Neuronal stem cell (in vitro differentiated cells): ENCODE results near the gene RAB3C.

Source experiments
- DNase-seq: peaks from one replicate; pipeline ENCODE4 v3.0.0-alpha.2; 2013; ENCODE audit warnings: low spot score
- H2AFZ ChIP-seq: one replicate; pipeline ENCODE4 v1.6.1; 2013; ENCODE audit warnings: mild to moderate bottlenecking, low read length, inconsistent platforms
- H2AK5ac ChIP-seq: 2 replicates; pipeline ENCODE4 v1.6.1; 2013; ENCODE audit warnings: low read depth, mild to moderate bottlenecking, inconsistent platforms, low read length, moderate library complexity, mixed read lengths
- H2BK120ac ChIP-seq: 2 replicates; pipeline ENCODE4 v1.6.1; 2013; ENCODE audit warnings: low read depth, mild to moderate bottlenecking, inconsistent platforms, low read length, moderate library complexity, mixed read lengths
- H2BK12ac ChIP-seq: one replicate; pipeline ENCODE4 v1.6.1; 2013; ENCODE audit warnings: low read length, inconsistent platforms
- H2BK15ac ChIP-seq: 2 replicates; pipeline ENCODE4 v1.6.1; 2013; ENCODE audit warnings: mild to moderate bottlenecking, low read length, inconsistent platforms, mixed read lengths
- H2BK5ac ChIP-seq: one replicate; pipeline ENCODE4 v1.6.1; 2013; ENCODE audit warnings: inconsistent platforms, mild to moderate bottlenecking, low read length, moderate library complexity
- H3K14ac ChIP-seq: one replicate; pipeline ENCODE4 v1.6.1; 2013; ENCODE audit warnings: low read length, inconsistent platforms
- H3K18ac ChIP-seq: 2 replicates; pipeline ENCODE4 v1.6.1; 2013; ENCODE audit warnings: low read length, inconsistent platforms
- H3K23ac ChIP-seq: 2 replicates; pipeline ENCODE4 v1.6.1; 2013; ENCODE audit warnings: low read depth, mild to moderate bottlenecking, mixed read lengths, low read length, inconsistent platforms; ENCODE audit not compliant: poor library complexity
- H3K27ac ChIP-seq: replicated peaks from 3 replicates; pipeline ENCODE4 v1.5.1; 2013; ENCODE audit warnings: low read length, inconsistent platforms
- H3K27me3 ChIP-seq, 3 experiments: 2 replicates each; pipeline ENCODE4 v1.6.1; 2013; ENCODE audit warnings: low read length in 3 of 3, mild to moderate bottlenecking in 2 of 3, inconsistent platforms in 1 of 3, low read depth in 1 of 3, mixed read lengths in 1 of 3, moderate library complexity in 1 of 3; ENCODE audit not compliant: control insufficient read depth in 3 of 3, insufficient read depth in 3 of 3
- H3K36me3 ChIP-seq, 2 donors: replicated peaks in 1 of 2; 2 replicates each; pipeline ENCODE4 v1.6.1; 2013; ENCODE audit warnings: low read length in 2 of 2; ENCODE audit not compliant: control insufficient read depth in 2 of 2, insufficient read depth in 2 of 2
- H3K4ac ChIP-seq: 2 replicates; pipeline ENCODE4 v1.6.1; 2013; ENCODE audit warnings: inconsistent platforms, mild to moderate bottlenecking, low read length, moderate library complexity
- H3K4me1 ChIP-seq, 2 donors: 1 replicate in 1 of 2; 2 replicates in 1 of 2; pipeline ENCODE4 v1.6.1; 2013; ENCODE audit warnings: low read length in 2 of 2, low read depth in 1 of 2; ENCODE audit not compliant: control insufficient read depth in 2 of 2, insufficient read depth in 1 of 2
- H3K4me2 ChIP-seq: one replicate; pipeline ENCODE4 v1.6.1; 2013; ENCODE audit warnings: mild to moderate bottlenecking, low read length, inconsistent platforms; ENCODE audit not compliant: insufficient read depth, poor library complexity, severe bottlenecking
- H3K4me3 ChIP-seq, 2 donors: 2 replicates each; pipeline ENCODE4 v1.5.1; 2013; ENCODE audit warnings: low read length in 2 of 2, mild to moderate bottlenecking in 2 of 2, inconsistent platforms in 1 of 2, moderate library complexity in 1 of 2
- H3K79me1 ChIP-seq: one replicate; pipeline ENCODE4 v1.6.1; 2013; ENCODE audit warnings: low read depth, mild to moderate bottlenecking, inconsistent platforms, low read length, moderate library complexity
- H3K9ac ChIP-seq: one replicate; pipeline ENCODE4 v1.6.1; 2013; ENCODE audit warnings: mild to moderate bottlenecking, low read depth, low read length, inconsistent platforms; ENCODE audit not compliant: poor library complexity
- H3K9me3 ChIP-seq, 2 donors: replicated peaks in 1 of 2; 2 replicates each; pipeline versions ENCODE3 to v1.6.1; 2013; ENCODE audit warnings: low read length in 2 of 2, mild to moderate bottlenecking in 2 of 2, inconsistent platforms in 1 of 2, low read depth in 1 of 2, mixed read lengths in 1 of 2, moderate library complexity in 1 of 2; ENCODE audit not compliant: control insufficient read depth in 2 of 2, insufficient read depth in 1 of 2
- H4K8ac ChIP-seq: one replicate; pipeline ENCODE4 v1.6.1; 2013; ENCODE audit warnings: low read depth, mild to moderate bottlenecking, inconsistent platforms, low read length, moderate library complexity
- H4K91ac ChIP-seq: one replicate; pipeline ENCODE4 v1.6.1; 2013; ENCODE audit warnings: low read length, low read depth, mild to moderate bottlenecking, inconsistent platforms; ENCODE audit not compliant: poor library complexity
- WGBS, 2 donors: extraction: QIAGEN DNeasy Blood & Tissue Kit; methylation state at CpG; one replicate each; pipeline ENCODE4 v1.1.7; 2013; ENCODE audit warnings: missing lambda C conversion rate in 2 of 2, mixed read lengths in 1 of 2; ENCODE audit not compliant: insufficient read length in 2 of 2, insufficient replicate concordance in 1 of 2; ENCODE audit errors: extremely low coverage in 2 of 2; 5-methylcytosine and 5-hydroxymethylcytosine counted together

RAB3C gene

DNA sequence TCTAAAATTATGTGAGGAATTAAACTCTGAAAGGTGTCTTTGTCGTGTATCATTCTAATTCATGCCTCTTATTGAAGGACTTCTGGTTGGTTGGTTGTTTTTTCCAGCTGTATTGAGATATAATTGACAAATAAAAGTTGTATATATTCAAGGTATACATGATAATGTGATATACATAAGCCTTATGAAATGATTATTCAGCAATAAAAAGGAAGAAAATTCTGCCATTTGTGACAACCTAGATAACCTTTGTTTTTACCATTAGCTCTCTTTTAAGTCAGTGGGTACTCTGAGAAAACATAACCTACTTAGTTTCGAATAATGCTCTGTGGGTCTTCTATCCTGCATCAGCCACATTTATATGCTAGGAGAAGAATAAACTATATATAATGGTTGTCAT is 89.6 kb downstream of the RAB3C start:
- no peak overlapping the region for H3K18ac ChIP-seq
- H3K27ac ChIP-seq, result no peak overlapping the region

DNA sequence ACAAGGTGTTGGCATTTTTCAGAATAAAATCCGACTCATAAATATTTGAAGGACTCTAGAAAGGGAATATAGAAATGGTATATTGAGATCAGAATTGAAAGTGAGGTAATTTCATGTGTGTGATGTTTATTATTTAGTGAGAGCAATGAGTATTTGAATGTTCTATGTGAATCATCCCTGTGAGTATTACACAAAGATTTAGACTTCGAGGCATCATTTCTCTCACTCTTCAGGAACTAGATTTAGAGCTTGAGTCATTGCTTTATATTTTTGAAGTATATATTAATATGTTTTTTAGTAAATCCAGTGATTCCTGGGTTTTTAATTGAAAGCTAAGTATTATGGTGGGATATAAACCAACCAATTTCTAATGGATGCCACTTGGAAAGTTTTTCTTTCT is 91.2 kb downstream of the RAB3C start:
- Histone ChIP-seq H2AK5ac (no peak overlapping the region), H3K4me3 (no peak overlapping the region), H3K4me1 (no peaks in the 10 kb centered on the region), H3K9ac (no peak overlapping the region), H3K79me1 (no peaks in the 10 kb centered on the region), H3K18ac (no peak overlapping the region), H3K36me3 (no peaks in the 10 kb centered on the region), H3K14ac (no peak overlapping the region), H3K27me3 (no peaks in the 10 kb centered on the region), H4K91ac (no peak overlapping the region), H2BK5ac (no peak overlapping the region), H2BK12ac (no peak overlapping the region), H3K23ac (no peak overlapping the region), H2BK120ac (no peak overlapping the region), H2BK15ac (no peak overlapping the region), H3K4me2 (no peak overlapping the region), H4K8ac (no peak overlapping the region), H3K27ac (no peak overlapping the region), H3K9me3 (no peaks in the 10 kb centered on the region), H2AFZ (no peak overlapping the region), H3K4ac (no peak overlapping the region)
- WGBS, 2 donors, result no CpG with 5 or more reads among the region's 2 CpGs
- no peak for DNase-seq

More for the DNA sequence above, 89.6 kb downstream of the RAB3C start:
- no peak overlapping the region for H3K14ac ChIP-seq
- no peak overlapping the region for H4K8ac ChIP-seq
- no peak overlapping the region for H2AK5ac ChIP-seq
- H2BK12ac ChIP-seq, result no peak overlapping the region
- no peaks in the 10 kb centered on the region for H3K79me1 ChIP-seq
- H3K9me3 ChIP-seq, result peaks cover 0 to 4% of the 10 kb centered on the region in 2 donors
- H3K4ac ChIP-seq, result no peak overlapping the region
- H2BK120ac ChIP-seq, result no peak overlapping the region
- WGBS, 2 donors, result no CpG with 5 or more reads among the region's 2 CpGs
- no peaks in the 10 kb centered on the region for H3K27me3 ChIP-seq
- no peak overlapping the region for H3K9ac ChIP-seq
- no peak for DNase-seq
- no peak overlapping the region for H3K4me2 ChIP-seq
- H2AFZ ChIP-seq, result no peak overlapping the region
- H2BK5ac ChIP-seq, result no peak overlapping the region
- no peak overlapping the region for H2BK15ac ChIP-seq
- no peaks in the 10 kb centered on the region for H3K36me3 ChIP-seq
- no peak overlapping the region for H3K4me3 ChIP-seq
- H4K91ac ChIP-seq, result no peak overlapping the region
- no peak overlapping the region for H3K23ac ChIP-seq
- no peaks in the 10 kb centered on the region for H3K4me1 ChIP-seq

DNA sequence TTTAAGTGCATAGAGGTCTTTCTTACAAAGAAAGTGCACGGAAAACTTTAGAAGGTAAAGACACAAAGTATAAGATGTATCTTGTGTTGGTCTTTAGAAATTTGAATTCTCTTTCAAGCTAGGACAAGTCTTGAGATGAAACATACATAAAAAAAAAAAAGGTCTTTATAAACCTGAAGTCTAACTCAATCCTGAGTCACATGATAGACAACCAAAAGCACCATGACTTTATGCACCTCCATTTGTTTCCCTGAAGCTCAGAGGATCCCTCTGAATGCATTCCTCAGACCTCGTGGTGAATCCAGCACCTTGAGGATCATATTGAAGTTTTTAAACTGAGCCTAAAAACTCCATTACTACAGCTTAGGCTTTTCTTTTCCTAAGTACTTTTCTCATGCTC is 91.8 kb downstream of the RAB3C start:
- no peak overlapping the region for H4K8ac ChIP-seq
- no peak overlapping the region for H3K14ac ChIP-seq
- H3K4me2 ChIP-seq, result no peak overlapping the region
- no peak overlapping the region for H2BK120ac ChIP-seq
- H2AK5ac ChIP-seq, result no peak overlapping the region
- no peak overlapping the region for H3K23ac ChIP-seq
- H3K36me3 ChIP-seq, result no peaks in the 10 kb centered on the region
- no peak overlapping the region for H3K4ac ChIP-seq
- no peak overlapping the region for H4K91ac ChIP-seq
- H3K18ac ChIP-seq, result no peak overlapping the region
- no peak overlapping the region for H3K4me3 ChIP-seq
- H3K9me3 ChIP-seq, result no peaks in the 10 kb centered on the region
- DNase-seq, result no peak
- H2AFZ ChIP-seq, result no peak overlapping the region
- no peak overlapping the region for H3K27ac ChIP-seq
- H3K4me1 ChIP-seq, result no peaks in the 10 kb centered on the region
- H3K9ac ChIP-seq, result no peak overlapping the region
- no peaks in the 10 kb centered on the region for H3K27me3 ChIP-seq
- no peaks in the 10 kb centered on the region for H3K79me1 ChIP-seq
- no peak overlapping the region for H2BK12ac ChIP-seq
- no CpG with 5 or more reads among the region's 2 CpGs for WGBS, 2 donors
- H2BK5ac ChIP-seq, result no peak overlapping the region
- H2BK15ac ChIP-seq, result no peak overlapping the region

DNA sequence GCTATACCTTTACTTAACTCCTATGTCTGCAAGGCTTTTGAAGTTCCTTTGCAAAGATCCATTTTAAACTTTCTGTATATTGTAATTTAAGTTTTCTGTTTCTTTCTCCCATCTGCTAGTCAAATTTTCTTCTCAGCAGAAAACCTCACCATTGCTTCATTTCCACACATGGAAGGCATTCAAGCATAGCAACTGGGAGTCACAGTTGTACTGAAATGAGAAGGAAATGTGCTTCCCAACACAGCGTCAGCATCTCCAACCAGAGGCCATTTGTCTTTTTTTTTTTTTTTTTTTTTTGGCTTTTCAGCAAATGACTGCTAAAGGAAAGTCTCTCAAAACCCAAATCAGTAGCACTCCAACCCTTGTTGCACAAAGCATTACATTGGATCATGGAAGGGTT is 92.5 kb downstream of the RAB3C start:
- WGBS, 2 donors, result no CpG with 5 or more reads among the region's 1 CpG
- Histone ChIP-seq H3K9me3 (no peaks in the 10 kb centered on the region), H3K18ac (no peak overlapping the region), H2AK5ac (no peak overlapping the region), H4K91ac (no peak overlapping the region), H4K8ac (no peak overlapping the region), H3K14ac (no peak overlapping the region), H3K4me1 (no peaks in the 10 kb centered on the region), H3K79me1 (no peaks in the 10 kb centered on the region), H3K9ac (no peak overlapping the region), H3K23ac (no peak overlapping the region), H2BK120ac (no peak overlapping the region), H2BK12ac (no peak overlapping the region), H2AFZ (no peak overlapping the region), H3K36me3 (no peaks in the 10 kb centered on the region), H3K4ac (no peak overlapping the region), H3K27me3 (no peaks in the 10 kb centered on the region), H2BK15ac (no peak overlapping the region), H3K4me3 (no peak overlapping the region), H2BK5ac (no peak overlapping the region), H3K4me2 (no peak overlapping the region), H3K27ac (no peak overlapping the region)
- no peak for DNase-seq
